GM12892 (cell line): Measurements from ENCODE around the gene FASTK.

Experiments used
- POLR2A ChIP-seq: IDR thresholded peaks from 2 replicates; pipeline ENCODE4 v1.6.1; 2011; ENCODE audit warnings: low read depth, low read length, control low read depth
- POLR2AphosphoS5 ChIP-seq: IDR thresholded peaks from 2 replicates; pipeline ENCODE4 v1.6.1; 2011; ENCODE audit warnings: low read depth, low read length, control low read depth
- TAF1 ChIP-seq: IDR thresholded peaks from 2 replicates; pipeline ENCODE4 v1.6.1; 2011; ENCODE audit warnings: low read depth, mild to moderate bottlenecking, control low read depth, low read length, borderline replicate concordance

DNA sequence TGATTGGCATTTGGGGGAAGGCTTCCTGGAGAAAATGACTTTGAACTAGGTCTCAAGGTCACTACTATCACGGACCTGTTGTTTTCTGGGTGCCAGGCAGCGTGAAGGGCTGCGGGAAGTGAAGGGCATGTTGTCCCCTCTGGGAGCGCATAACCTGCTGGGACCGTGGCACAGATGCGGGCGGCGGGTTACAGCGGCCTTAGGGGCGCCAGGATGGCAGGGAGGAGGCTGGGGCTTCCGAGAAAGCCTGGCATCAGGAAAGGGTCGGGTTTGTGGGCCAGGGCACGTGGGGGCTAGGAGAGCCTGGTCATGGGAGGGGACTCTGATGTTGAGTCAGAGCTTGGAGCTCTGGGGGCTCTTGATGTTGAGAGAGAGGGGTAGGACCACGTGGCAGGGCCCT is 15.1 kb downstream of the FASTK start:
- TF ChIP-seq POLR2A: no peak
- TF ChIP-seq TAF1: no peak
- no peak for TF ChIP-seq POLR2AphosphoS5
